Measurements from ENCODE around the gene STK32C.

STK32C gene

DNA sequence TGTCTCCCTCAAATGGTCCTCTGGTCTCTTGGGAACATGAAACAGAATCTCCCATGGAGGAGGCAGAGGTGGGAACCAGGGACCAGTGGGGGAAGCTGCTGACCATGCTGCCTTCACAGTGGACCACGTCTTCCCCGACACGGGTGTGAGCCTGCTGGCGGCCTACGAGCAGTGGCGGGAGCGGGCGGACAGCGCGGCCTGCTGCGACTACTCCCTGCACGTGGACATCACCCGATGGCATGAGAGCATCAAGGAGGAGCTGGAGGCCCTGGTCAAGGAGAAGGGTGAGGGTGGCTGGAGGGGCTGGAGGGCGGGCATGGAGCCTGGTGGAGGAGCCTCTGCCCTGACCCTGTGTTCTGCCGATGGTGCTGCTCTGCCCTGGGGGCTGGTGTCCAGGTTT is 113.0 kb downstream of the STK32C start:
- DNase-seq = no peak

DNA sequence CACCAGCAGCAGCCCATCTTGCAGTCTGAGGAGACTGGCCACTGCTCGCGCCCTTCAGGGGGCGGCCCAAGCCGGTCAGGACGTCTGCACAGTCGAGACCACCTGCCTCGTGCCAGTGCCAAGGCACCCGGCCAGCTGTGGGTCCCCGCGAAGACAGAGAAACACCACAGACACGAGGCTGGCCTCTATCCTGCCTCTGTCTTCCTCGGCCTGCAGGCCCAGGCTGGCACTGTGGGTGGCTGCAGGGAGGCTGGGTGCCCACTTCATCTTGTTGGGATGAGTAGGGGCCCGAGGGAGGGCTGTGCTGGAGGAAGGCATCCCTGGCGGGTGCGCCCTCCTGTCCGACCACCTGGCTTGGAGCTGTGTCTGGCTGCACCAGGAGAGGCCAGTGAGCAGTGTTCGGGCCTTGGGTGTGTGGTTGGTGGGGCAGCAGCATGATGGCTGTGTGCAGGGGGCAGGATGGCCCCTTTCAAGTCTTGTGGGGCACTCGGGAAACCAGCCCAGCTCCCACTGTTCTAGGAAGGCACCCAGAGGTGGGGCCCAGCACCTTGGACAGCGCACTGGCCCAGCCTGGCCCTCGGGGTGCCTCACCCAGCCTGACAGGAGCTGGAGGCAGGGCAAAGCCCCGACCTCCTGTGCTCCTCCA is 113.7 kb downstream of the STK32C start:
- DNase-seq = no peak

DNA sequence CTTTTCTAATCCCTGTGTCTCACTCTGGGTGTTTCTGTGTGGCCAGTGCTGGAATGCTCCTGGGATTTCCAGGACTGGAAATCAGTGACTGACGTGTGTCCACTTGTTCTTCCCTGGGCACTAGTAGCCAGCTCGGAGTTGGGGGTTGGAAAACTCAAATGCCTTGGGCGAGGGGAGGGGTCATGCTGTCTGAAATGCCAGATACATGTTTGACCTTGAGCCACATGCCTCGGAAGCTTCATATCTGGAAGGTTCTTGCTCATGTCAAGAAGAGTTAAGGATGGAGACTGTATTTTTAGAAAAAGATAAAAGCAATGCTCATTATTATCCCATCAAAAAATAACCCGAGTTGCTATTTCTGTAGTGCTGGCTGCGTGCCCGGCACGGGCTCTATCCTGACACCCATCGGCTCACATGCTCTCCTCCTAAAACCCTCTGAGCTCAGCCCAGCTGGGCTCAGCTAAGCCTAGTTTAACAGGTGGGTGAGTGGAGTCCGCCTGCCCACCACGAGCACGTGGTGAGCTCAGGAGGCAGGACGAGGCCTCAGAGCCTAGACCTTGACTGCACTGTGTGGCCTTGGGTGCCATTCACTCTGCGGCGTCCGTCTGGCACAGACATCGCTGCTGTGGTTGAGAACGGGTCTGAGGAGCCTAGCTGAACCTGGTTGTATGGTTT is 114.6 kb downstream of the STK32C start:
- DNase-seq = no peak

DNA sequence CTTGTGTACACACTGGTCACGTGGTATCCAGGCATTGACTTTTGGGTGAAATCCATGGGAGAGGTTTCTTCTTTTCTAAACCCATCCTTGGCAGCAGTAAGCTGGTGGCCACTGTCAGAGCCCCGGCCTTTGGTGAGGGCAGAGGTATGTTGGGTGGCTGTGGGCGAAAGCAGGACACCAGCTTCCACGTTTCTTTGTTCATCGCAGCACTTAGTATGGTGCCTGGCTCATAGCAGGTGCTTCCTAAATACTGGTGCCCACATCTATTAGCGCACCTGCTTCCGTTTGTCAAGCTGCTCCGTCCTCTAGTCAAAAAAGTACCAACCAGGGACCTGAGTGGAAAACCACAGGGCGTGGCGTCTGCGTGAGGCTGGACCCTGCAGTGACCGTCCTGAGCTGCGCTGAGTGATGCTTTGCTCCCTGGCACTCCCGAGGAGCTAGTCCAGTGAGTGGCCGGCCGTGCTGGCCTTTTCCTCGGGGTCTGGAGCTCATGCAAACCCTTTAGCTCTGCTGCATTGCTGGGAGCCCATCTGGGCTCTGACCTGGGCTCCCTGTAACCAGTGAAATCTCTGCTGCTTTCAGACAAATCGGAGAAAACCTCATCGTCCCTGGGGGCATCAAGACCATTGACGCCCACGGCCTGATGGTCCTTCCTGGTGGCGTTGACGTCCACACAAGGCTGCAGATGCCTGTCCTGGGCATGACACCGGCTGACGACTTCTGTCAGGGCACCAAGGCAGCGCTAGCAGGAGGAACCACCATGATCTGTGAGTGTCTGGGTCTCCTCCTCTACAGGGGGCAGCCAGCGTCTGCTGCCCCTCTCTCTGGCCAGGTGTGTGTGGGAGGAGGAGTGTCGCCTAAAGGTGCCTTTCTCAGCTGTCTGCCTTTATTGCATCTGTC is 115.4 kb downstream of the STK32C start:
- DNase-seq = no peak

DNA sequence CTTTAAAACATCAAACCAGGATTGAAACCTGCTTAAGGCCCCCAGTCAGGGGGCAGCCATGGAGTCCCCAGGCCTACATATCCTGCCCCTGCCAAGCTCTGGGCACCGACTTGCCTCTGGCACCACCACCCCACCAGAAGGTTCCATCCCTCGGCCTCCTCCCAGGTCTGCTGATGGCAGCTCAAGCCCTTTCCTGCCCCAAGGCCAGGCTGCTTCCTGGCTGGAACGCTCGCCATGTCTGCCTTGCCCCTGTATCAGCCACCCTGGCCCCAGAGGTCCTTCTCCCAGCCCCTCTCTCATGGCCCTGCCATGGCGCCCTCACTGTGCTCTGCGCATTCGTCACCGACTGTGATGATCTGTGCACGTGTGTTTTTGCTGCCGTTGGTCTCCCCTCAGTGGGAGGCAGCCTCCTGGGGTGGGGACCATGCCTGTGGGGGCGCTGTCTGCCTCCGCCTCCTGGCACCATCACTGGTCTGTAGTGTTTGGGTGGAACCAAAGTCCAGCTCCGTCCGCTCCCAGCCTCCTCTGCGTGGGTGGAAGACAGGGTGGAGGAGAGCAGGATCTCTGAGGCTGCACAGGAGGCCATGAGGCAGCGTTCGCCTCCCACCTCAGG is 117.8 kb downstream of the STK32C start:
- DNase-seq = no peak

DNA sequence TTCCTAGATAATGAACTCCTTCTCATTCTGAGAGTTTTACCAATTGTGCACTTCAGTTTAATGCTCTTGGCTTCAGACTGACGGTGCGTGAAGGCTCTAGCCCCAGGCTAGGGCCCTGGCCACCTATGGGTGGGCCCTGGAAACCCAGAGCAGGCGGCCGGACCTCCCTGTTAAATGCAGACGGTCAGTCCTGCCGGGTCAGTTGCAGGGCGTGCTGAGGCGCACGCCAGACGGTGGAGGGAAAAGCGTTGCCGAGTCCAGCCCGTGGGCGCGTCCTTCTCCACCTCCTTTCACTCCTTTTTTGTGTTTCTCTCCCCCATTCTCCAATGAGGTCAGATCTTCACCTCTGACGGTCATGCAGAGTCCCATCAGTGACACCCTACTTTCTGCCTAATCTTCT is 118.7 kb downstream of the STK32C start:
- no peak for DNase-seq

DNA sequence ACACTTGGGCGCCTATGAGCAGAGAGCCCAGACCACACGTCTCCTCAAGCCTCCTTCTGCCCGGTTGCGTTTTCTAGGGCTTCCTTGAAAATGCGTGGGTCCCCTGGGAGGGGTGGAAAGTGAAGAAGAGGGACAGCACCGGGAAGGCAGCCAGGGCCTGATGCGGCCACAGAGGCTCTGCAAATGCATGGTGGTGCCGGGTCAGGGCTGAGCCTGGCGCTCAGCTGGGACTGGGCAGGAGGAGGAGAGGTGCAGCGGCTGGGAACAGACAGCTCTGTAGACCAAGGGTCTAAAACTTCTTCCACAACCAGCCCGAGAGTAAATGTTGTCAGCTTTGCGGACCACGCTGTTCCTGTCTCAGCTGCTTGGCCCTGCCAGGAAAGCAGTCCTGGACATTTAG is 119.4 kb downstream of the STK32C start:
- DNase-seq = no peak

DNA sequence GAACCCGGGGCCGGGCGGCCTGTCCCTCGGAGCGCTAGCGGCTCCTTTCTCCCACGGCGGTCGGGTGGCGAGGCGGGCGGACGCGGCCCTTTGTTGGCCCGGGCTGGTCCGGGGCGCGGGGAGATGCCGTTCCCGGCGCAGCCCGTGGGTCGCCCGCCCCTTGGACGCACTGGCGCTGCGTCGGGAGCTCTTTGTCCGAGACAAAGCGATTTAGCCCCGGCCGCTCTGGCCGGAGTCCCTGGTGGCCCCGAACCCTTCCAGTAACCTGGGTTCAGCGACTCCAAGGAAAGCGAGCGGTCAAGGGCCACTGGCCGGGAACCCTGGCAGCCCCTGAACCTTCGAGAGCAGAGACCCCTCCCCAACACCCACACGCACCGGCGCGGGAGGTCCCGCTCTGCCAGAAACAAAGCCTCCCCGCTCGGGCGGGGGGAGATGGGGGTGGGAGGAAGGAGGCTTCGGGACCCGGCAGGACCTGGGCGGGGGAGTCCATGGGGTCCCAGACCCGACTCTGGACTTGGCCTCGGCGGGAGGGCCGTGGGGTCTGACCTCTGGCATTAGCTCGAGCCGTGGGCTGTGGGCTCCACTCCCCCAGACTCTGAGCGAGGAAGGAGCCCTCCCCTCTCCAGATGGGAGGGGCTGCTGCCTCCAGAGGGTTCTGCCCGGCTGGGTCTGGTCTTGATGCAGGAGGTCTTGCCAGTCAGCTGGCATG is 120.2 kb downstream of the STK32C start:
- no peak for DNase-seq

DNA sequence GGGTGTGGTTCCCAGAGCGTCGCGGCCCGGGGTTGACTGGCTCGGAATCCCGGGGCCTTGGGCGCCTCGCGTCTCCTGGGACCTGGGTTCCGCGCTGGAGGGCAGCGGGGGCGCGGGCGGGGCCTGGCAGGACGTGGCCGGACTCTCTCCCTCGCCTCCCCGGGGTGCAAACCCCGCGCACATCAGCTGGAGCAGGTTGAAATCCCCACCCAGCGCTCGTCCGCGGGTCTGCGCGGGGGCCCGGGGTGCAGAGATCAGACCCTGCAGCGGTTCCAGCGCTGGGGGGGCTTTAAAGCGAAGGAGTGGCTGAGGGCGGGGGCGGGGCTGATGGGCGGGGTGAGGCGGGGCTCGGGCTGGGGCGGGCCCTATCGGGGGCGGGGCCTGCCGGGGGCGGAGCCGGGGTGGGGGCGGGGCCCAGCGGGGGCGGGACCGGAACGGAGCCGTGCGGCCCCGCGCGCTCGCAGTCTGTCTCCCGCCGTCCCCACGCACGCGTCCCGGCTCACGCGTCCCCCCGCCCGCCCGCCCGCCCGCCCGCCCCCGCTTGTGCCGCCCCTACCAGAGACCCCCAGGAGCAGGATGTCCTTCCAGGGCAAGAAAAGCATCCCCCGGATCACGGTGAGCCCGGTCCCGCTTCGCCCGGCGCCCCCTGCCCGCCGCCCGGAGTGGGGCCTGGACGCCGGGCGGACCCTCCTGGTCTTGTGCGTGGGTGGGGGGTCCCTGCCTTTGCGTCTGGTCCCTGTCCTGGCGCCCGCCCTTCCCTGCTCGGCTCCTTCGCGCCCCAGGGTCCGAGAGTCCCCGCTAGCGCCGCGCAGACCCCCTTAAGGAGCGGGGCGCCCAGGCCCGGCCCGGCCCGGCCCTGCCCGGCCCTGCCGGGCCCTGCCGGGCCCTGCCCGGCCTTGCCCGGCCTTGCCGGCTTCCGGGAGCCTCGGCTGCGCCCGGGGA is 121.0 kb downstream of the STK32C start, which contains the start of gene DPYSL4:
Gene DPYSL4 (plus strand): TSS at position 461 of the 942 bp plus-strand sequence. CDS start 116 bp downstream, at position 577.
- DNase-seq = peak in 1 of 2 experiments; percentile 15

DNA sequence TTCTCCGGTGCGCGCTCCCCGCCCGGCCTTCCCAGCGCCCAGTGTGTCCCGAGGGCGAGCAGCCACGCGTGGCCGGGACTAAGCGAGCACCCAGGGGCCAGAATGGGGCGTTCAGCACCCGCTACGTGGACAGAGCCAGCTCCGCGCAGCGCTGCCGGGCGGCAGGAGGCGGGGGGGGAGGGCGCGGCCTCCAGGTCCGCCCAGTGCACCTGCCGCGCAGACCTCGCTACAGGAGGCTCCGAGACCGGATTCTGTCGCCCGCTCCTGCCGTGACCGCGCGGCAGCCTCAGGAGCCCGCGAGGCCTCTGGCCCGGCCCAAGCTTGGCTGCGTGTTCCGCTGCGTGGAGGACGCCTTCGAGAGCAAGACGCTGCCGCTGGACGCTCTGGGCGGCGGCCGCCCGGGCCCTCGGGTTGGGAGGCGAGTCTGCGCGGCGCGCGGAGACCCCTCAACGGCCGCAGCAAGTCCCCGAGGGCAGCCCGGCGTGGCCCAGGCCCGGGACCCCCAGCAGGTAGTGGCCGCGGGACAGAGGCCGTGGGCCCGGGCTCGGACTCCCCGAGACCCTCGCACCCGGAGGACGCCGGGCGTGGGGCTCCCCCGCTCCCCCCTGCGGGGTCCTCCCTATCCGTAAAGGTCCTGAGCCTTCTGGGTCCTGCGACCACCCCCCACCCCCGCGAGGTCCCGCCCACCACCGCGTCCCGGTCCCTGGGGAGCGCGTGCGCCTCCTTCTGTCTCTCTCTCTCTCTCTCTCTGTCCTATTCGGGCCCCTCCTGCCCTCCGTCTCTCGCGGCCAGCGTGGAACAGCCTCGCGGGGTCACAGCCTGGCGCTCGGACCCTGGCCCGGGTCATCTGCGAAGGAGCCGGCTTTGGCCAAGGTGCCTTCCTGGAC is 121.9 kb downstream of the STK32C start:
- peak in 1 of 2 experiments; percentile 14 for DNase-seq

DNA sequence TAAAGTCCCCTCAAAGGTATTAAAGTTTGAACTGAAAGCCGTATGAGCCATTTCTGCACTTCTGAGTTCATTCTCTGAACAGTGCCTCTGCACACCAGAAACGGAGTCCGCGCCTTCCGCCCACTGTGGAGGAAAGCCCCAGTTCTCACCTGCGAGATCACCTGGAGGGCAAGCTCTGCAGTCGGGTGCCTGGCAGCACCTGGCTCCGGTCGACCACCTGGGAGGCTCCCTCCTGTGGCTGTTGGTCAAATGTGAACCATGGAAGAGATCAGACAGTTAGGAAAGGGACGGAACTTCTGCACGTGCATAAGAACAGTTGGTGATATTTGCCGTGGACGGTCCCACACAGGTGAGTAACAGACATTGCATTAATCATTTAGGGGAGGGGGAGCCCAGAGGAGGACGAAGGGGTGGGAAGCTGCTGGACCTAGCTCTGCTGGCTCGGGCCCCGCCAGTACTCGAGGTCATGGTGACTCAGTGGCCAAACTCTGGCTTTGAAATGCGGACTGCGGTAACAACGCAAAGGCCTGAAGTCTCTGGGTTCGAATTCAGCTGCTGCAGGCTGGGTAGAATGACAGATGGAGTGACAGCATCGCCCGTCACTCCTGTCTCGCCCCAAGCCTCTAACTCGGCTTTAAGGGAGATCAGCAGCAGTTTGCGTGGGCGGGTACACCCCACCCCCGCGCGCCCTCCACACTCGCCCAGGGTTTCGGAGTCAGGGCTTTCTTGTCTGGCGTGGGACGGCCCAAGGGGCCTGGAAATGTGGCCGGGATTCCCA is 122.7 kb downstream of the STK32C start:
- no peak for DNase-seq

DNA sequence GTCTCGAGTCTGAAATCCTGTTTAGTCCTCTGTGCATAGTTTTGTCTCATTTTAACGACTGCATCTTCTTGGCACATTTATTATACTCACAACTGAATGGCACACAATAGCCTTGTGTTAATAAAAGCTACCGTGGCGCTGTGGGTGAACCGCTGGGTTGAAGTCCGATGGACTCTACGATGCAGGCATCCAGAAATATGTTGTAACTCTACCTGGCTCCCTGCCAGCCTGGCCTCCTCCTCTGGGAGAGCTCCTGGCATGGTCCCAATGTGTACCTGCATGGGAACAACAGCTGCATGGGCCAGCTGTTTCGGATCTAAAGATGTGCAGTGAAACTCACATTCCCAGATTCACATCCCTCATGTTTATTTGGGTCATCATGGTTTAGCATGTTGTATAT is 124.7 kb downstream of the STK32C start:
- peak in 1 of 2 experiments; percentile 11 for DNase-seq

DNA sequence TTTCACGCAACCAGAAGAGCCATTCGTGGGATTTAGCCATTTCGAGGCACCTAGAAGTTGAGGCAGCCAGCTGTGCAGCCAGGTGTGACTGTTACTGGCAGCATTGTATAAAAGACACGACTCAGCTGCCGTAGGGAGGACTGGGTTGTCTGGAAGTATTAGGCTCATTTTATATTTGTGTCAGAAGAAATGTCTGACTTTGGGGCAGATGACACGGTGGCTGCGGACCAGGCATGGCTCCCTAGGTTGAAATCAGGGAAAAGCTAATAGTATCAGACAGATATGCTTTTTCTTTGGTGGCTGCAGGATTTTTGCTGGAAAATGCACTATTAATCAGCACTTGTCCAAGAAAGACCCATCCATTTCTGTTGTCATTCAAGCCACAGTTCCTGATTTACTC is 125.2 kb downstream of the STK32C start:
- no peak for DNase-seq

DNA sequence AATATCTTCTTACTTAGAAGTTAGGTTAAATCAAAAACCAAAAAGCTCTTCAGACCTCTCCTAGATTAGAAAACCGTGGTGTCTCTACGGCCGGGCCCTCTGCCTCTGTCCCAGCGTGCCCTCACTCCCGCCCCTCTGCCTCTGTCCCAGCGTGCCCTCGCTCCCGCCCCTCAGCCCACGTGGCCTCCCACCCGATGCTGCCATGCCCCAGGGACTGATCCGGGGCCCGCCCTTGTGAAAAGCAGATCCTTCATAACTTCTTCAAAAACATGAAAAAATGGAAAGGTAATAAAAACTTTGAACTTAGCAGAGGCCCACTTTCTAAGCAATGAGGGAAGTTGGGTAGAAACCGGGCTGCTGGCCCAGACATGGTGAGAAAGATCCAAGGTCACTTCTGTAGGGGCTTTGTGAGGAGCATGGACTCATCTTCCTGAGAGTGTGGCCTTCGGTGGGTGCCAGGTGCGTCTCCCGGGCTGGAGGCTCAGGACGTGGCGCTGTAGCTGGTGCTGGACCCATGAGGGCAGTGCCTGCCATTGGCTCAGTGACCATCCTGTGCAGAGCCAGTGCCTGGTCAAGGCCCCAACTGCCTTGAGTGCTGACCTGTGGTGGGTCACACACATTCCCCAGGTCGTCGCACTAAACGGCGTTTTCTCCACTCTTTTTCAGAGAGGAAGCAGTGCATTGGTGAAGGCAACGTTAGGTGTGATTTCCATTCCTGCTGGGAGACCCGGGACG is 125.9 kb downstream of the STK32C start:
- no peak for DNase-seq

DNA sequence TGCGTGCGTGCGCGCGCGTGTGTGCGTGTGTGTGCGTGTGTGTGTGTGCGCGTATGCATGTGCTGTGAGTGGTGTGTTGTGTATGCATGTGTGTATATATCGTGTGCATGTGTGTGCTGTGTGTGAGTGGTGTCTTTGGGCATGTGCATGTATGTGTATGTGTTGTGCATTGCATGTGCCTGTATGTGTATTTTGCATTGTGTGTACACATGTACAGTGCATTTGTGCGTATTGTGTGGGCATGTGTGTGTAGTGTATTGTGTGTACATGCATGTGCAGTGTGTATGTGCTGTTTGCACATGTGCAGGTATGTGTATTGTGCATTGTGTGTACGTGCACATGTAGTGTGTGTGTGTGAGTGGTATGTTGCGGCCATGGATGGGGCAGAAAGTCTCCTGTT is 127.0 kb downstream of the STK32C start:
- DNase-seq = no peak

DNA sequence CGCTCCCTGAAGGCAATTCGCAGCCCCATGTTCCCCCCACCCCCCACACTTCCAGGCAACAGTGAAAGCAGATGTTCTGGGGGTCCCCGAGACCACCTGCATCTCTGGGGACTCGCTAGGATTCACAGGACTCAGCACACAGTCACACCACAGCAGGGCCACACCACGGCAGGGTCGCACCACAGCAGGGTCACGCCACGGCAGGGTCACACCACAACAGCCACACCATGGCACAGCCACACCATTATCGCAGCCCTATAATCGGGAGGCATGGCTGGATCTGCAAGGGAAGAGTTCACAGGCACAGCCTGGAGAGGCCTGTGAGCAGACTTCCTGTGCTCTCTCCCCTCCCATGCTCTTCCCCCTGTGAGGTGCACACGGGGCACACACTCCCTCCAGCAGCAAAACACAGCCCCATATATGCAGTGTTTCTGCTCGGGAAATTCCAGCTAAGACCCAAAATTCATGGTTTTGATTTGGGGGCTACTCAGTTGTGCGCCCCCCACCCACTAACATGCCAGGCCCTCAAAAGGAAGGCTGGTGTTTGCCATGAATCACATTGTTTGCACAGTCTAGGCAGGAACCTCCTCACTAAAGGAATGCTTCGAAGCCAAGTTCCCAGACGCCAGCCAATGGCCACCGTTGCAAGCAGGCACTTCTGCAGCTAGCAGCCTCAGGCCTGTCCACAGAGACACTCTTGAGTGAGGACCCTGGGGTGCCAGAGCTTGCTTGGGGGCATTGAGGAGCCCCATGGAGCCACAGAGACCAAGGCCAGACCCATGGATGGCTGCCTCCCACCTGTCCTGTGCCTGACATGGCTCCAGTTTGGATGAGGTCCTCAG is 128.0 kb downstream of the STK32C start:
- DNase-seq = no peak

DNA sequence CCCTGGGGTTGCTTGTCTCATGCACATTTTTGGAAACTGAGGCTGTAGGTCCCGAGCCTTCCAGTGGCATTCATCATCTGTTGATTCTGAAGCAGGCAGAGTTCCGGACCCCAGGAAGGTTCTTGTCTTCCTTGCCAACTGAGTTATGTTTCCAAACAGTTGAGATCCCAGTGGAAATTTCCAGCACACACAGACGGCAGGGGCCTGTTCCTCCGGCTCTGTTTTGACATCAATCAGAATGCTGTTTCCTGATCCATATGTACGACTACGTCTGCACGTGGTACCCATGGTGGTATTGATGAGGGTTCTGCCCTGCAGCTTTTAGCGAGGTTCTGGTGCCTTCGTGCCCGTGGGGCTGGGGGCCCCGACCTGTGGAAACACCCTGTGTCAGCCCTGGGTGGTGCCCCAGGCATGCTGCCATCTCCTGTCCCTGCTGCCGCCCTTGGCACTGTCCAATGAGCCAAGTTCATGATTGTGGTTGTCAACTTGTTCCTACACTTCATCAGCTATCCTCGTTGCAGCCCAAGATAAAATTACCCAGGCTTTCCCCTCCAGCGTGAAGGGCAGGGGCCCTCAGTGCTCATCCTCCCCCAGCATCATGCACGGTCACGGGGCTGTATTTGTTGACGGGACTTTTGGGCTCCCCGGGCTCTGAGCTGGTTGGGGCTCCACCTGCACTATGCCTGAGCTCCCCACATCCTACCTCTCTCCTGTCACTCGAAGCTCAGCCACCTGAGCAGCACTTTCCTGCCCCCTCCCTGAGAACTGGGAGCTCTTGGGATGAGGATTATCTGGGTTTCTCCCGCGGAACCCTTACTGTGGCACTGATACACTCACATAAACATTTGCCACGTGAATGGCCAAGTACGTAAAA is 128.8 kb downstream of the STK32C start:
- DNase-seq = no peak

Data from NCI-H524 (cell line).